Measurements from ENCODE around the gene SLC43A1.

Gene SLC43A1

DNA sequence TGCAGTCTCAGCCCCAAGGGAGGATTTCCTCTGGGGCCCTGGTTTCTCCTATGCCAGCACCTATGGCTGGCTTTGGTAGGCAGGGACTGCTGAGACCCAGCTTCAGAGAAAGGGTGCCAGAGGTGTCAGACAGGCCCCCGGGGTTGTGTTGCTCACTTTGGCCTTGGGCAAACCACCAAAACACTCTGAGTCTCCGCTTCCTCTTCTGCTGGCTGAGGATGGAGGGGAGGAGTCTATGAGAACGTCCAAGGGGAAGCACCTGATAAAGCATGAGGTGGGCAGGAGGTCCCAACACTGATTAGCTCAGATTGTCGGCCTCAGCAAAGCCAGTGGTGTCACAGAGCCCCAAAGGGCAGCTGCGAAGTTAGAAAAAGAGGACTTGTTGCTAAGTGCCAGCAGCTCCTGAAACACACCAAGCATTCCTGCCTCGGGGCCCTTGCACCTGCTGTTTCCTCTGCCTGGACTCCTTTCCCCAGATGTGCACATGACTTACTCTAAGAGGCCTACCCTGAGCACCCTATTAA, 32.4 kb upstream of the SLC43A1 start:
- H3K4me3 ChIP-seq (ENCODE audit: insufficient read depth in 1 of 2, low read depth in 1 of 2, low read length in 2 of 2) = no peak overlapping the region
- WGBS = 88% methylated on average over 6 of the region's 6 CpGs
- no peak overlapping the region for H3K27ac ChIP-seq (ENCODE audit: low read length, poor library complexity, severe bottlenecking)
- H4K8ac ChIP-seq (ENCODE audit: low read length) = no peak overlapping the region
- no peak overlapping the region for H4K91ac ChIP-seq (ENCODE audit: low read length)
- no peak for DNase-seq
- no peak overlapping the region for H3K23ac ChIP-seq (ENCODE audit: low read length in 2 of 2)
- no peak overlapping the region for H2AFZ ChIP-seq (ENCODE audit: low read depth, low read length)
- H3K4me1 ChIP-seq (ENCODE audit: control insufficient read depth, insufficient read depth, low read depth, low read length) = peaks cover 2% of the 10 kb centered on the region
- peaks cover 27 to 58% of the 10 kb centered on the region in 2 experiments for H3K36me3 ChIP-seq (ENCODE audit: control insufficient read depth in 1 of 2, insufficient read depth in 2 of 2, low read depth in 1 of 2, low read length in 2 of 2)
- H2BK15ac ChIP-seq (ENCODE audit: low read depth, poor library complexity, severe bottlenecking) = no peak overlapping the region
- no peak overlapping the region for H3K14ac ChIP-seq (ENCODE audit: low read length in 2 of 2)
- H3K18ac ChIP-seq (ENCODE audit: low read depth in 1 of 2, low read length in 2 of 2) = no peak overlapping the region
- H3K4ac ChIP-seq (ENCODE audit: low read depth in 1 of 2, low read length in 2 of 2) = no peak overlapping the region
- H3K79me1 ChIP-seq (replicated peaks; ENCODE audit: low read length, poor library complexity, severe bottlenecking) = no peaks in the 10 kb centered on the region
- H3K9ac ChIP-seq (ENCODE audit: low read length) = peak overlapping the region; percentile 43
- peaks cover 2 to 9% of the 10 kb centered on the region in 2 experiments for H3K27me3 ChIP-seq (ENCODE audit: control insufficient read depth in 1 of 2, insufficient read depth in 1 of 2, low read length in 2 of 2)
- no peak overlapping the region for H2BK120ac ChIP-seq (ENCODE audit: low read depth, low read length)
- H2AK5ac ChIP-seq (ENCODE audit: low read length, severe bottlenecking) = no peak overlapping the region
- H3K4me2 ChIP-seq (ENCODE audit: low read length, poor library complexity, severe bottlenecking) = no peak overlapping the region
- no peaks in the 10 kb centered on the region for H3K9me3 ChIP-seq (ENCODE audit: control insufficient read depth, low read length)
- no peak overlapping the region for H2BK5ac ChIP-seq (ENCODE audit: low read depth, low read length, poor library complexity, severe bottlenecking)
- H2BK12ac ChIP-seq (ENCODE audit: low read length in 2 of 2) = no peak overlapping the region

DNA sequence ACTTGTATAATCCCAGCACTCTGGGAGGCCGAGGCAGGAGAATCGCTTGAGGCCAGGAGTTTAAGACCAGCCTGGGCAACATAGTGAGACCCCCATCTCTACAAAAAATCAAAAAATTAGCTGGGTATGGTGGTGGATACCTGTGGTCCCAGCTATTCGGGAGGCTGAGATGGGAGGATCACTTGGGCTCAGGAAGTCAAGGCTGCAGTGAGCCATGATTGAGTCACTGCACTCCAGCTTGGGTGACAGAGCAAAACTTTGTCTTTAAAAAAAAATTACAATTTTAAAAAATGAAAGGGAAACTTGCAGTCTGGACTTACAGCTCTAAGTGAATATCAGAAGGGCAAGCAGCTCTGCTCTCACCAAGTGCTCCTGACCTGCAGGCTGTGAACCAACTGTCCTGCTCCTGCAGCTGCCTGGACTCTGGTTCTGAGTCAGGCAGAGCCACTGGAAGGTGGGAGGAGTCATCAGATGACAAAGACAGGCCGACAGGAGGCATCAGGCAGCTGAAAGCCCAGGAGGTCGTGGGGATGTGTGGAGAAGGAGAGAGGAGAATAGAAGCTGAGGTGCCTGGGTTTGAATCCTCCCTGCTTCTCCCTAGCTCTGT, 31.5 kb upstream of the SLC43A1 start:
- 45% methylated on average over 4 of the region's 5 CpGs for WGBS
- Histone ChIP-seq H3K9me3 (ENCODE audit: control insufficient read depth, low read length) (no peaks in the 10 kb centered on the region), H3K14ac (ENCODE audit: low read length in 2 of 2) (no peak overlapping the region), H2BK12ac (ENCODE audit: low read length in 2 of 2) (no peak overlapping the region), H3K4me3 (ENCODE audit: insufficient read depth in 1 of 2, low read depth in 1 of 2, low read length in 2 of 2) (no peak overlapping the region), H3K18ac (ENCODE audit: low read depth in 1 of 2, low read length in 2 of 2) (no peak overlapping the region), H2BK5ac (ENCODE audit: low read depth, low read length, poor library complexity, severe bottlenecking) (no peak overlapping the region), H3K23ac (ENCODE audit: low read length in 2 of 2) (no peak overlapping the region), H3K9ac (ENCODE audit: low read length) (peak overlapping the region; percentile 43), H4K91ac (ENCODE audit: low read length) (no peak overlapping the region), H3K4me2 (ENCODE audit: low read length, poor library complexity, severe bottlenecking) (no peak overlapping the region), H4K8ac (ENCODE audit: low read length) (no peak overlapping the region), H3K36me3 (ENCODE audit: control insufficient read depth in 1 of 2, insufficient read depth in 2 of 2, low read depth in 1 of 2, low read length in 2 of 2) (peaks cover 20 to 49% of the 10 kb centered on the region in 2 experiments), H3K4ac (ENCODE audit: low read depth in 1 of 2, low read length in 2 of 2) (no peak overlapping the region), H3K4me1 (ENCODE audit: control insufficient read depth, insufficient read depth, low read depth, low read length) (peaks cover 2% of the 10 kb centered on the region), H2AK5ac (ENCODE audit: low read length, severe bottlenecking) (no peak overlapping the region), H3K27me3 (ENCODE audit: control insufficient read depth in 1 of 2, insufficient read depth in 1 of 2, low read length in 2 of 2) (peaks cover 5 to 18% of the 10 kb centered on the region in 2 experiments), H2AFZ (ENCODE audit: low read depth, low read length) (no peak overlapping the region), H3K79me1 (replicated peaks; ENCODE audit: low read length, poor library complexity, severe bottlenecking) (no peaks in the 10 kb centered on the region), H3K27ac (ENCODE audit: low read length, poor library complexity, severe bottlenecking) (no peak overlapping the region), H2BK120ac (ENCODE audit: low read depth, low read length) (no peak overlapping the region), H2BK15ac (ENCODE audit: low read depth, poor library complexity, severe bottlenecking) (no peak overlapping the region)
- peak; percentile 60 for DNase-seq

- Histone ChIP-seq H2BK15ac (ENCODE audit: low read depth, poor library complexity, severe bottlenecking) (no peak overlapping the region), H2AK5ac (ENCODE audit: low read length, severe bottlenecking) (no peak overlapping the region), H3K4me1 (ENCODE audit: control insufficient read depth, insufficient read depth, low read depth, low read length) (peaks cover 2% of the 10 kb centered on the region), H3K36me3 (ENCODE audit: control insufficient read depth in 1 of 2, insufficient read depth in 2 of 2, low read depth in 1 of 2, low read length in 2 of 2) (peaks cover 16 to 44% of the 10 kb centered on the region in 2 experiments), H3K79me1 (replicated peaks; ENCODE audit: low read length, poor library complexity, severe bottlenecking) (no peaks in the 10 kb centered on the region), H3K23ac (ENCODE audit: low read length in 2 of 2) (no peak overlapping the region), H2BK120ac (ENCODE audit: low read depth, low read length) (no peak overlapping the region), H3K9me3 (ENCODE audit: control insufficient read depth, low read length) (no peaks in the 10 kb centered on the region), H3K18ac (ENCODE audit: low read depth in 1 of 2, low read length in 2 of 2) (no peak overlapping the region), H3K4me3 (ENCODE audit: insufficient read depth in 1 of 2, low read depth in 1 of 2, low read length in 2 of 2) (no peak overlapping the region), H3K9ac (ENCODE audit: low read length) (no peak overlapping the region), H2AFZ (ENCODE audit: low read depth, low read length) (no peak overlapping the region), H2BK5ac (ENCODE audit: low read depth, low read length, poor library complexity, severe bottlenecking) (no peak overlapping the region), H3K27me3 (ENCODE audit: control insufficient read depth in 1 of 2, insufficient read depth in 1 of 2, low read length in 2 of 2) (peaks cover 5 to 18% of the 10 kb centered on the region in 2 experiments), H3K4me2 (ENCODE audit: low read length, poor library complexity, severe bottlenecking) (no peak overlapping the region), H4K8ac (ENCODE audit: low read length) (no peak overlapping the region), H3K27ac (ENCODE audit: low read length, poor library complexity, severe bottlenecking) (no peak overlapping the region), H4K91ac (ENCODE audit: low read length) (no peak overlapping the region), H2BK12ac (ENCODE audit: low read length in 2 of 2) (no peak overlapping the region), H3K14ac (ENCODE audit: low read length in 2 of 2) (no peak overlapping the region), H3K4ac (ENCODE audit: low read depth in 1 of 2, low read length in 2 of 2) (no peak overlapping the region)
- DNase-seq = no peak
- 94% methylated on average over 7 of the region's 7 CpGs for WGBS
These were observed 30.9 kb upstream of the SLC43A1 start for GRCh38 chr11:57546451-57546850.

GRCh38 chr11:57545883-57546282, 30.4 kb upstream of the SLC43A1 start:
- DNase-seq = no peak
- no peak overlapping the region for H3K14ac ChIP-seq (ENCODE audit: low read length in 2 of 2)
- no peak overlapping the region for H2BK120ac ChIP-seq (ENCODE audit: low read depth, low read length)
- peaks cover 13 to 40% of the 10 kb centered on the region in 2 experiments for H3K36me3 ChIP-seq (ENCODE audit: control insufficient read depth in 1 of 2, insufficient read depth in 2 of 2, low read depth in 1 of 2, low read length in 2 of 2)
- no peak overlapping the region for H2BK15ac ChIP-seq (ENCODE audit: low read depth, poor library complexity, severe bottlenecking)
- no peak overlapping the region for H4K8ac ChIP-seq (ENCODE audit: low read length)
- WGBS = 99% methylated on average over 10 of the region's 13 CpGs
- no peak overlapping the region for H3K4me2 ChIP-seq (ENCODE audit: low read length, poor library complexity, severe bottlenecking)
- no peak overlapping the region for H2AFZ ChIP-seq (ENCODE audit: low read depth, low read length)
- H3K4me3 ChIP-seq (ENCODE audit: insufficient read depth in 1 of 2, low read depth in 1 of 2, low read length in 2 of 2) = no peak overlapping the region
- no peak overlapping the region for H3K27ac ChIP-seq (ENCODE audit: low read length, poor library complexity, severe bottlenecking)
- H3K23ac ChIP-seq (ENCODE audit: low read length in 2 of 2) = no peak overlapping the region
- H2BK5ac ChIP-seq (ENCODE audit: low read depth, low read length, poor library complexity, severe bottlenecking) = no peak overlapping the region
- H2AK5ac ChIP-seq (ENCODE audit: low read length, severe bottlenecking) = no peak overlapping the region
- peaks cover 2% of the 10 kb centered on the region for H3K4me1 ChIP-seq (ENCODE audit: control insufficient read depth, insufficient read depth, low read depth, low read length)
- no peaks in the 10 kb centered on the region for H3K9me3 ChIP-seq (ENCODE audit: control insufficient read depth, low read length)
- no peaks in the 10 kb centered on the region for H3K79me1 ChIP-seq (replicated peaks; ENCODE audit: low read length, poor library complexity, severe bottlenecking)
- H3K4ac ChIP-seq (ENCODE audit: low read depth in 1 of 2, low read length in 2 of 2) = no peak overlapping the region
- H2BK12ac ChIP-seq (ENCODE audit: low read length in 2 of 2) = no peak overlapping the region
- H3K27me3 ChIP-seq (ENCODE audit: control insufficient read depth in 1 of 2, insufficient read depth in 1 of 2, low read length in 2 of 2) = peaks cover 5 to 23% of the 10 kb centered on the region in 2 experiments
- H3K18ac ChIP-seq (ENCODE audit: low read depth in 1 of 2, low read length in 2 of 2) = no peak overlapping the region
- no peak overlapping the region for H4K91ac ChIP-seq (ENCODE audit: low read length)
- H3K9ac ChIP-seq (ENCODE audit: low read length) = no peak overlapping the region

Data from mesenchymal stem cell (in vitro differentiated cells and primary cell).